HepG2 (cell line): Measurements from ENCODE around the gene SEC31B. TPM values are rescaled to one million over a fixed set of nuclear protein-coding genes. Genes with fewer than 3 reads are reported as not detected.
A peak's percentile ranks its signal among the peaks of the same experiment; 100 is the strongest.

ENCODE experiments used
- ARNTL ChIP-seq: sonication (generic); formaldehyde crosslinking; IDR thresholded peaks from 2 replicates; pipeline ENCODE4 v1.4.0; 2020; ENCODE audit warnings: mild to moderate bottlenecking, missing genetic modification reagents
- CBX5 ChIP-seq: sonication (generic); formaldehyde crosslinking; IDR thresholded peaks from 2 replicates; pipeline ENCODE4 v1.4.0; 2020; ENCODE audit warnings: missing genetic modification reagents, borderline replicate concordance
- CENPT ChIP-seq: sonication (generic); formaldehyde crosslinking; IDR thresholded peaks from 2 replicates; pipeline ENCODE4 v1.8.0; 2022; ENCODE audit warnings: low read depth, mild to moderate bottlenecking, moderate library complexity, missing genetic modification reagents
- CTCF ChIP-seq: sonication (generic); formaldehyde crosslinking; IDR thresholded peaks from 2 replicates; pipeline ENCODE4 v1.5.0; 2020; ENCODE audit warnings: mild to moderate bottlenecking, missing genetic modification reagents, moderate library complexity
- DRAP1 ChIP-seq: IDR thresholded peaks from 2 replicates; pipeline ENCODE4 v1.6.1; 2016; ENCODE audit warnings: missing genetic modification reagents, missing compliant biosample characterization
- FOSL2 ChIP-seq: sonication (generic); formaldehyde crosslinking; IDR thresholded peaks from 2 replicates; pipeline ENCODE4 v1.4.0; 2020; ENCODE audit warnings: missing genetic modification reagents
- FOXJ3 ChIP-seq: sonication (generic); formaldehyde crosslinking; IDR thresholded peaks from 2 replicates; pipeline ENCODE4 v1.4.0; 2020; ENCODE audit warnings: missing genetic modification reagents, mild to moderate bottlenecking, borderline replicate concordance
- FOXK2 ChIP-seq: fragments of 450-650 bp; IDR thresholded peaks from 2 replicates; pipeline ENCODE4 v1.6.1; 2016
- FOXM1 ChIP-seq: sonication (generic); formaldehyde crosslinking; IDR thresholded peaks from 2 replicates; pipeline ENCODE4 v1.5.0; 2020; ENCODE audit warnings: missing genetic modification reagents
- IRX3 ChIP-seq: sonication (generic); formaldehyde crosslinking; IDR thresholded peaks from 2 replicates; pipeline ENCODE4 v1.8.1; 2023; ENCODE audit warnings: mild to moderate bottlenecking, low read depth, missing genetic modification reagents, borderline replicate concordance
- JUNB ChIP-seq: sonication (generic); formaldehyde crosslinking; IDR thresholded peaks from 2 replicates; pipeline ENCODE4 v1.8.0; 2022; ENCODE audit warnings: missing genetic modification reagents, mild to moderate bottlenecking, borderline replicate concordance
- KLF16 ChIP-seq, 2 experiments: sonication (generic) in 1 of 2; formaldehyde crosslinking in 1 of 2; IDR thresholded peaks; 2 replicates each; pipeline versions ENCODE4 v1.6.1 to v1.8.0; 2016 to 2023; ENCODE audit warnings: missing genetic modification reagents in 2 of 2, missing compliant biosample characterization in 1 of 2
- NCOA1 ChIP-seq: sonication (generic); formaldehyde crosslinking; IDR thresholded peaks from 2 replicates; pipeline ENCODE4 v1.9.0; 2021; ENCODE audit warnings: missing genetic modification reagents
- NR2C2 ChIP-seq: sonication (generic); formaldehyde crosslinking; IDR thresholded peaks from 2 replicates; pipeline ENCODE4 v1.4.0; 2020; ENCODE audit warnings: missing genetic modification reagents, mild to moderate bottlenecking, moderate library complexity, borderline replicate concordance
- NR2F6 ChIP-seq, 2 experiments: IDR thresholded peaks; 2 replicates each; pipeline ENCODE4 v1.6.1; 2016; ENCODE audit warnings: antibody characterized with exemption in 1 of 2, mild to moderate bottlenecking in 1 of 2
- SIN3B ChIP-seq: fragments of 150-350 bp; IDR thresholded peaks from 2 replicates; pipeline ENCODE4 v1.6.1; 2014; ENCODE audit warnings: low read length
- ZBED4 ChIP-seq: sonication (generic); formaldehyde crosslinking; IDR thresholded peaks from 2 replicates; pipeline ENCODE4 v1.4.0; 2020; ENCODE audit warnings: missing genetic modification reagents, borderline replicate concordance
- ZNF44 ChIP-seq: sonication (generic); formaldehyde crosslinking; IDR thresholded peaks from 2 replicates; pipeline ENCODE4 v1.5.1; 2020; ENCODE audit warnings: mild to moderate bottlenecking, missing genetic modification reagents
- ZNF547 ChIP-seq: sonication (generic); formaldehyde crosslinking; IDR thresholded peaks from 2 replicates; pipeline ENCODE4 v1.5.1; 2020; ENCODE audit warnings: mild to moderate bottlenecking, missing genetic modification reagents
- ZNF768 ChIP-seq: sonication (generic); formaldehyde crosslinking; IDR thresholded peaks from 2 replicates; pipeline ENCODE4 v1.4.0; 2020; ENCODE audit warnings: missing genetic modification reagents
- ZNF788 ChIP-seq: sonication (generic); formaldehyde crosslinking; IDR thresholded peaks from 2 replicates; pipeline ENCODE4 v1.5.0; 2020; ENCODE audit warnings: mild to moderate bottlenecking, missing genetic modification reagents, borderline replicate concordance
- polyA plus RNA-seq, 8 experiments: library from polyadenylated mRNA; depleted of rRNA in 3 of 8; stranded (reverse) in 7 of 8; unstranded in 1 of 8; fragments of >200 nt; fragmentation: Illumina TruSeq in 4 of 8; extraction: Trizol in 4 of 8; gene quantifications; 2 replicates each; pipeline versions ENCODE4 v1.2.1 to v1.2.3, GENCODE V29; 2011 to 2016; ENCODE audit warnings: low read depth in 4 of 8, missing spikeins in 1 of 8, mixed read lengths in 1 of 8; ENCODE audit not compliant: insufficient read depth in 1 of 8
- total RNA-seq, 5 experiments: library from RNA; depleted of rRNA; stranded (reverse); fragments of >200 nt; fragmentation: Illumina TruSeq; extraction: Trizol; gene quantifications; 2 replicates each; pipeline ENCODE4 v1.2.3, GENCODE V29; 2016; ENCODE audit warnings: low read depth in 1 of 5
- TF ChIP-seq, protein P1 (sequence below): sonication (generic); formaldehyde crosslinking; IDR thresholded peaks from 2 replicates; pipeline ENCODE4 v1.4.0; 2020; ENCODE audit warnings: missing genetic modification reagents

SEC31B gene
- total and polyA plus RNA-seq, 2 of the 13 experiments (the other 11 are each of a cell fraction or from before 2014, with no cell fraction given) = 2.0 to 8.3 TPM

DNA sequence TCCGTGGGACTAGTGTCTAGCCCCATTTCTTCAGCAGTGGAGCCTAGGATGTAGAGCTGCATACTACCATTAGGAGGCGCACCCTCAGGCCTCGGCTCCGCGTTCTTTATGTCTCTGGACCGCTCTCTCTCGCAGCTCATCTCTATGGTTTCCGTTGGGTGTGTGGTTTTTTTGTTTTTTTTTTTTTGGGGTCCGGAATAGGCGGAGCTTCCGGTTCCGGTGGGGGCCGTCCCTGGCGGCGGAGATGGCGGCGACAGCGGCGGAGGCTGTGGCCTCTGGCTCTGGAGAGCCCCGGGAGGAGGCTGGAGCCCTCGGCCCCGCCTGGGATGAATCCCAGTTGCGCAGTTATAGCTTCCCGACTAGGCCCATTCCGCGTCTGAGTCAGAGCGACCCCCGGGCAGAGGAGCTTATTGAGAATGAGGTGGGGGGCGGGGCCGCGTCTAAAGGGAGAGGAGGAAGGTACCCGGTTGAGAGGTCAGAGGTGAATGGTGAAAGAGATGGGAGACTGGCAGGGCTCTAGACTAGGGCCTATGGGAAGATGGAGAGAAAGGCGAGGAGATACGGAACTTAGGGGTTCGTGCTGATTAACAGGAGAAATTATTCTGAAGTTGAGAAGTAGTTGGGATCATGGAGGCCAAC lies 16.2 kb upstream of the SEC31B start, which contains the start of gene HIF1AN (continued):
- TF ChIP-seq, protein P1, sequence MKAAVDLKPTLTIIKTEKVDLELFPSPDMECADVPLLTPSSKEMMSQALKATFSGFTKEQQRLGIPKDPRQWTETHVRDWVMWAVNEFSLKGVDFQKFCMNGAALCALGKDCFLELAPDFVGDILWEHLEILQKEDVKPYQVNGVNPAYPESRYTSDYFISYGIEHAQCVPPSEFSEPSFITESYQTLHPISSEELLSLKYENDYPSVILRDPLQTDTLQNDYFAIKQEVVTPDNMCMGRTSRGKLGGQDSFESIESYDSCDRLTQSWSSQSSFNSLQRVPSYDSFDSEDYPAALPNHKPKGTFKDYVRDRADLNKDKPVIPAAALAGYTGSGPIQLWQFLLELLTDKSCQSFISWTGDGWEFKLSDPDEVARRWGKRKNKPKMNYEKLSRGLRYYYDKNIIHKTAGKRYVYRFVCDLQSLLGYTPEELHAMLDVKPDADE (CRISPR knock-in tag) = no peak
- TF ChIP-seq ZNF788 (CRISPR knock-in tag) (no peak; the same call in 1 of the 2 replicates), DRAP1 (CRISPR knock-in tag) (peak; percentile 54), IRX3 (CRISPR knock-in tag) (no peak), JUNB (CRISPR knock-in tag) (0 out of 2 replicates have a peak, but pooled peaks have one; percentile 31), CBX5 (CRISPR knock-in tag) (peak; percentile 72; the same call in 1 of the 2 replicates), KLF16 (CRISPR knock-in tag; IDR thresholded peaks at IDR 0.05) (peak in 1 of 2 experiments; percentile 65; a peak in 1 of 4 replicates), FOSL2 (CRISPR knock-in tag) (peak; percentile 54), SIN3B (peak; percentile 77; the same call in 1 of the 2 replicates), ARNTL (no peak), NCOA1 (CRISPR knock-in tag) (peak; percentile 81; the same call in 1 of the 2 replicates), ZBED4 (CRISPR knock-in tag) (no peak), NR2F6 (IDR thresholded peaks at IDR 0.05) (peak; percentile 72), NR2F6 (CRISPR knock-in tag; IDR thresholded peaks at IDR 0.05) (peak; percentile 78), ZNF547 (peak; percentile 36; the same call in 1 of the 2 replicates), FOXK2 (peak; percentile 59; the same call in 1 of the 2 replicates), CENPT (CRISPR knock-in tag) (no peak), FOXJ3 (CRISPR knock-in tag) (peak; percentile 60; the same call in 1 of the 2 replicates), CTCF (CRISPR knock-in tag) (peak; percentile 94), ZNF44 (CRISPR knock-in tag) (no peak), FOXM1 (no peak), ZNF768 (CRISPR knock-in tag) (peak; percentile 67; the same call in 1 of the 2 replicates), NR2C2 (CRISPR knock-in tag) (peak; percentile 95)
